GM18498 (cell line): Measurements from ENCODE around the gene ZNF565.
A peak's percentile ranks its signal among the peaks of the same experiment; 100 is the strongest.
"Not testable (repeated sequence)": the region's sequence is repeated elsewhere in the genome, so short reads cannot be mapped to it uniquely, and the experiment has no call there.

Experiments used
- ATAC-seq: cut with Tn5 transposase; IDR thresholded peaks from one replicate; pipeline ENCODE4 v1.9.1; 2021; ENCODE audit warnings: mild to moderate bottlenecking, moderate library complexity; ENCODE audit not compliant: unreplicated experiment

Gene ZNF565

DNA sequence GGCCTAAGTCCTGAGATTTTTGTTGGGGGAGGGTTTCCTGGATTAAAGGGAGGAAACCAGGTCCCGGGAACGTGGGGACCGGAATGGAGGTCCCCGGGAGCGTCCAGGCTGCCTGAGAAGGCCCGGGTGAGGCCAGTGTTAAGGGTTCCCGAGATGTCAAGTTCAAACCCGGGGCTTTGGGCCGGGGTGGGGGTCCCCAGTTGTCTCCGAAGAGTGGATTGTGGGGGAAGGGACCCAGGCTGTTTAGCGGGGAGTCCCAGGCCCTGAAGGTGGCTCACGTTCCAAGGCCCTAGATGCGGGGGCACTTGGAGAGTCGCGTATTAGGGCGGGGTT, 62.5 kb downstream of the ZNF565 start:
- no peak for ATAC-seq

- ATAC-seq = no peak
These were observed 63.1 kb downstream of the ZNF565 start for GRCh38 chr19:36151144-36152018.

DNA sequence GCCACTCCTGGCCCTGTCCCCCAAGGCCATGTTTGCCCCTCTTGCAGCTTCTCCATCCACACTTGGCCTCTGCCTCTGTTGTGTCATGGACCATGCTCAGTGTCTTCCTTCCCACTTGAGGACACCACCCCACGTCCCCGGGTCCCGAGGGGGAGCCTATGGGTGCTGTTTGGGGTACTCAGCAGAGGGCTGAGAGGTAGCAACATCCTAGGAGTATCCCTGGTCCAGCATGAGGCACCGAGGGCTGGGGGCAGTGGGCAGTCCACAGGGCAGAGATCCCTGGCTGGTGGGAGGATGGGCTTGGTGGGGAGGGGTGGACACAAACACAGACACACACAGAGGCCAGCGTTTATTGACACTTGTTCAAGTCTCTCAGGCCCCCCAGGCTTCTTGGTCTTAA, 63.9 kb downstream of the ZNF565 start:
- ATAC-seq = no peak

DNA sequence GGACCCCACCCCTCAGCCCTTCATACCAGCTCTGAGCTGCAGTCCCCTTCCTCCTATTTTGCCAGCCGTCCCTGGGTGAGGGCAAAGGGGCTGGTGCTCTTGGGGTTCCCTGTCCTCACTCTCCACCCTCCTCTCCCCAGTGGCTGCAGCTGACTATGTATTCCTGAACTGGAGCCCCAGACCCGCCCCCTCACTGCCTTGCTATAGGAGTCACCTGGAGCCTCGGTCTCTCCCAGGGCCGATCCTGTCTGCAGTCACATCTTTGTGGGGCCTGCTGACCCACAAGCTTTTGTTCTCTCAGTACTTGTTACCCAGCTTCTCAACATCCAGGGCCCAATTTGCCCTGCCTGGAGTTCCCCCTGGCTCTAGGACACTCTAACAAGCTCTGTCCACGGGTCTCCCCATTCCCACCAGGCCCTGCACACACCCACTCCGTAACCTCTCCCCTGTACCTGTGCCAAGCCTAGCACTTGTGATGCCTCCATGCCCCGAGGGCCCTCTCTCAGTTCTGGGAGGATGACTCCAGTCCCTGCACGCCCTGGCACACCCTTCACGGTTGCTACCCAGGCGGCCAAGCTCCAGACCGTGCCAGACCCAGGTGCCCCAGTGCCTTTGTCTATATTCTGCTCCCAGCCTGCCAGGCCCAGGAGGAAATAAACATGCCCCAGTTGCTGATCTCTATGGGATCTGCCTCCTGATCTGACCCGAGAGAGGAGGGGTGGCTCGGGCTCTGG, 64.6 kb downstream of the ZNF565 start:
- ATAC-seq = no peak

GRCh38 chr19:36144624-36145023, 69.8 kb downstream of the ZNF565 start:
- no peak for ATAC-seq

DNA sequence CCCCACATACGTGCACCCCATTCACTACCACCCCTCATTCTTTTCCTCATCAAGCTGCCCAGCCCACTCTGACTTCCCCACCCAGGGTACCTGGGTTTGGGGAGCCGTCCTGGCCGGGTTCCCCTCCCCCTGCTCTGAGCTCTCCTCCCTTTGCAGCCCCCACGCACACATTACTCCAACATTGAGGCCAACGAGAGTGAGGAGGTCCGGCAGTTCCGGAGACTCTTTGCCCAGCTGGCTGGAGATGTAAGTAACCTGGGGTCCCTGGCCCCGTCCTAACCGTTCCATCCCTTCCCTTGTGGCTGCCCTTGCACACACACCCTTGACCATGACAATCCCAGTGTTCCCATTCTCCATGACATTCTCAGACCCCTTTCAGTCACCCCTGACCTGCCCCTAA, 72.0 kb downstream of the ZNF565 start:
- no peak for ATAC-seq

DNA sequence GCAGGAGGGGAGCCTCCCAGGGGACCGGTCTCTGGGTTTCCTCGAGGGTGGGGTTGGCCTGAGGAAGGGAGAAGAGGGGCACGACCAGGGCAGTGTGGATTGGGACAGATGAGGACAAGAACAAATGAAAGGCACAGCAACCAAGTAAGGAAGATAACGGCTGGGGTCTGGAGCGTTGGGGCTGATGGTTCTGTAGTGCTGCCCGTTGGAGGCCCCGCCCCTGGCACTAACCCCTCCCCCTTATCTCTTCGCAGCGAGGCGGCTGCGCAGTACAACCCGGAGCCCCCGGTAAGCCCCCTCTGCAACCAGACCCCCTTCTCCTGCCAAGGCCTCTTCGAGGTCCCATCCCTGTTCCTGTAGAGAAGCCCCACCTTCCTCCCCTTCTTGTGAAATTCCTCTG, 72.4 kb downstream of the ZNF565 start:
- no peak for ATAC-seq

DNA sequence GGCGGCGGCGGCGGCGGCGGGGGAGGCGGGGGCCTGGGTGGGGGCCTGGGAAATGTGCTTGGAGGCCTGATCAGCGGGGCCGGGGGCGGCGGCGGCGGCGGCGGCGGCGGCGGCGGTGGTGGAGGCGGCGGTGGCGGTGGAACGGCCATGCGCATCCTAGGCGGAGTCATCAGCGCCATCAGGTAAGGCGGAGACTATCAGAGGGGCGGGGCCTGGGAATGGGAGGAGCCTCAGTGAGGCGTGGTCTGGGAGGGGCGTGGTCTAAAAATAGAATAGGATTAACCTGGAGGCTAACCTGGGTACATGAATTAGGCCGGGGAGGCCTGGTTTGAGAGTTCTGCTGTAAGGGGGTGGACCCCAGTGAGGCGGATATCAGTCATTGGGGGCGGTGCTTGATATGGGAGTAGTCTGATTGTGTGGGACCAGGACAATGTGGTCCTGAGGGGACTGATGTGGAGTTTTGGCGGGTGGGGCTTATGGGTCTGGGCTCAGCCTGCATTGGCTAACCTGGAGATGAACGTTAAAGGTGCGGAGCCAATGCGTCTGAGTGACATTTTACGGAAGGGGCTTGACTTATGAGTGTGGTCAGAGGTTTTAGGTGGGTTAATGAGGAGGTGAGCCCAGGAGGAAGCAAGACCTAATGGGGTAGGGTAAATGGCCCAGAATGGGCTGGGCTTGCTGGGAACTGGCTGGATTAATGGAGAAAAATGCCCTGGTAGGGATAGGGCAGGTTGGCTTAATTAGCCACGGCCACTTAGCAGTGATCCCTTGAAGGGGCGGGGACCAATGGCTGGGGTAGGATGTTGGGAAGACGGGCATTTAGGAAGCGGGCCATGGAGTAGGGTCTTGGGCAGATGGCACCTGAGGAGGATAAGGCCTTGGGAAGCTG, 73.2 kb downstream of the ZNF565 start:
- peak; percentile 52 for ATAC-seq

DNA sequence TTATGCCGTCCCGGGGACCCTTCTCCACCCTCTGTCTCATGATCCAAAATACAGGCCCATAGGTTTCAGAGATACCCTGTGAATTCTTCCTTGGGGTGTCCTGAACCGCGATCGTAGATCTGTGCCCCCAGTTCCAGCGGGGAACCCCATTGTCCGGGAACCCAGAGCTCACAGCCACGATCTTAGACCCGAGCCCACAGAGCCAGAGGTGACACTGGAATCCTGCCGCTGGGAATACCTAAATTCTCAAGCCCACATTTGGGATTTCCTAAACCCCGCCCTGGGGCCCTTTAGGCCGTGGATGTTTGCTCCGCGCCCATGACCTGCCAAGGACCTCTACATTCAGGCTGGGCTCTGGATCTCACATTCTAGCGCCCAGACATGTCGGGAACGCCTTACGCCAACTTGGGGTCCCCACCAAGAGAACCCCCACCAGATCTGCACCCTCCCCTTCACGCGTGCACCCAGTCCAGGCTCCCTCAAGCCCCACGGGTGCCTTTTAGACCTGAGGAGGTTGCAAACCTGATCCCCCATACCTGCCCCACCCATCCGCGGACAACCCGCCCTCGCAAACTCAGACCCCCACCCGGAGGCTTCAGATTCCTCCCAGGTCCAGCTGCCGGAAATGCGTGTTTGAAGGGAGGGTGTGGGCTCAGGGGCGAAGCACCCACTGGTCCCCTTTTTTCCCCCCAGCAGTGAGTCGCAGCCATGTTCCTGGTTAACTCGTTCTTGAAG, 74.0 kb downstream of the ZNF565 start:
- peak; percentile 23 for ATAC-seq

- ATAC-seq = peak; percentile 78
These were observed 74.8 kb downstream of the ZNF565 start, which contains the start of gene CAPNS1 for GRCh38 chr19:36139473-36140303. CAPNS1 (plus strand) TSS chr19:36140066; CDS start chr19:36141012, 946 bp downstream.

DNA sequence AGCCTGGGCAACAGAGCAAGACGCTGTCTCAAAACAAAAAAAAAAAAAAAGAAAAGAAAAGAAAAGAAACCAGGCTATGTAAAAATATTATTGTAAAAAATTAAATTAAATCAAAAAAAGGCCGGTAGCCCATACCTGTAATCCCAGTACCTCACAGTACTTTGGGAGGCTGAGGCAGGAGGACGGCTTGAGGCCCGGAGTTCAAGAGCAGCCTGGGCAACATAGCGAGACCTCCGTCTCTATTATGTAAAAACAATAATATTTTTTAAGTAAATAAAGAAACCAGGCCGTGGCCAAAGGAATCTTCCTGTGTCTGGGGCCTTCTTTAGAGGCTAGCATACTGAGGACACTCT, 75.4 kb downstream of the ZNF565 start:
- ATAC-seq = no peak

GRCh38 chr19:36136964-36137686, 77.3 kb downstream of the ZNF565 start:
- ATAC-seq = no peak

DNA sequence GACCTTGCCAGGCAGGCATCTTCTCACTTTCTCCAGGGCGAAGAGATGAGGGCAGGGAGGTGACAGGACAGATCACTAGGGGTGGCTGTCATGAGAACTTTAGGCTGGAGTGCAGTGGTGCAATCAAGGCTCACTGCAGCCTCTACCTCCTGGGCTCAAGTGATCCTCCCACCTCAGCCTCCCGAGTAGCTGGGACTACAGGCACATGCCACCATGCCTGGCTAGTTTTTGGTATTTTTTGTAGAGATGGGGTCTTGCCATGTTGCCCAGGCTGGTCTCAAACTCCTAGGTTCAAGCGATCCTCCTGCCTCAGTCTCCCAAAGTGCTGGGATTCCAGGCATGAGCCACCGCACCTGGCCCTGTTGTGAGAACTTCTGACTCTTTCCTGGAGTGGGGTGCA, 79.6 kb downstream of the ZNF565 start:
- ATAC-seq = not testable (repeated sequence)
